Measurements from ENCODE around the gene HEYL. TPM values are rescaled to one million over a fixed set of nuclear protein-coding genes. Genes with fewer than 3 reads are reported as not detected.
A peak's percentile ranks its signal among the peaks of the same experiment; 100 is the strongest.

The HEYL gene
- total RNA-seq, 4 donors from 2014 or later: 11.4 to 19.2 (median 14.3) TPM

GRCh38 chr1:39684313-39684664 is 44.8 kb upstream of the HEYL start:
- H3K27me3 ChIP-seq: peaks cover 0 to 70% of the 10 kb centered on the region in 2 donors
- H3K9me3 ChIP-seq: no peaks in the 10 kb centered on the region
- TF ChIP-seq POLR2A (IDR thresholded peaks at IDR 0.05): no peak
- 63 to 100% methylated on average over 2 to 13 of the region's 13 CpGs for WGBS, 2 donors
- no peak for DNase-seq (ENCODE audit: low spot score in 2 of 2)
- H3K27ac ChIP-seq: no peak overlapping the region
- peaks cover 0 to 8% (median 2%) of the 10 kb centered on the region in 4 donors for H3K4me1 ChIP-seq
- H3K36me3 ChIP-seq: no peaks in the 10 kb centered on the region
- no peak overlapping the region for H3K4me3 ChIP-seq

DNA sequence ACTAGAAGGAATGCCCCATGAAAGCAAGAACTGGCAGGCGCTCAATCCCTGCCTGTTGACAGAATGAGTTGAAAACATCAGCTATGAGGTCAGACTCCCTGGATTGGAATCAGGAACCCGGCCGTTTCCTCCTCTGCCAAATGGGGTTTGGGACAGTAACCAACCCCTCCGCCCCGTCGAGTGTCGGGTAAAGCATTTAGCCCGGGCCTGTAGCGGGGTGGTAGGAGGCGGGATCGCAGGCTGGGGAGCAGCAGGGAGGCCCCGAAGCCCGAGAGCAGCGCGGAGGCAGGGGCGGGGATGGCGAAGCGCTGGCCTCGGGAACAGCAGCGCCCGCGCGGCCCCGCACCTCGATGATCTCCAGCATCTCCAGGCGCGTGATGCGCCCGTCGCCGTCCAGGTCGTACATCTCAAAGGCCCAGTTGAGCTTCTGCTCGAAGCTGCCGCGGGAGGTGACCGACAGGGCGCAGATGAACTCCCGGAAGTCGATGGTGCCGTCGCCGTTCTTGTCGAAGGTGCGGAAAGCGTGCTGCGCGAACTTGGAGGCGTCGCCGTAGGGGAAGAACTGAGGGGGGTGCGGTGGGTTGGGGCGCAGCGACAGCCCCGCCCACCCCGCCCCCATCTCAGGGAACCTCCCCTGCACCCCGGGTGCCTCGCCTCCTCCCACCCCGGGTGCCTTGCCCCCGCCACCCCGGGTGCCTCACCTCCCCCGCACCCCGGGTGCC is 44.3 kb upstream of the HEYL start:
- H3K4me1 ChIP-seq: peaks cover 0 to 8% (median 2%) of the 10 kb centered on the region in 4 donors
- TF ChIP-seq POLR2A (IDR thresholded peaks at IDR 0.05): no peak
- no peak for TF ChIP-seq EP300 (IDR thresholded peaks at IDR 0.05)
- TF ChIP-seq, protein P1, sequence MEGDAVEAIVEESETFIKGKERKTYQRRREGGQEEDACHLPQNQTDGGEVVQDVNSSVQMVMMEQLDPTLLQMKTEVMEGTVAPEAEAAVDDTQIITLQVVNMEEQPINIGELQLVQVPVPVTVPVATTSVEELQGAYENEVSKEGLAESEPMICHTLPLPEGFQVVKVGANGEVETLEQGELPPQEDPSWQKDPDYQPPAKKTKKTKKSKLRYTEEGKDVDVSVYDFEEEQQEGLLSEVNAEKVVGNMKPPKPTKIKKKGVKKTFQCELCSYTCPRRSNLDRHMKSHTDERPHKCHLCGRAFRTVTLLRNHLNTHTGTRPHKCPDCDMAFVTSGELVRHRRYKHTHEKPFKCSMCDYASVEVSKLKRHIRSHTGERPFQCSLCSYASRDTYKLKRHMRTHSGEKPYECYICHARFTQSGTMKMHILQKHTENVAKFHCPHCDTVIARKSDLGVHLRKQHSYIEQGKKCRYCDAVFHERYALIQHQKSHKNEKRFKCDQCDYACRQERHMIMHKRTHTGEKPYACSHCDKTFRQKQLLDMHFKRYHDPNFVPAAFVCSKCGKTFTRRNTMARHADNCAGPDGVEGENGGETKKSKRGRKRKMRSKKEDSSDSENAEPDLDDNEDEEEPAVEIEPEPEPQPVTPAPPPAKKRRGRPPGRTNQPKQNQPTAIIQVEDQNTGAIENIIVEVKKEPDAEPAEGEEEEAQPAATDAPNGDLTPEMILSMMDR (IDR thresholded peaks at IDR 0.05): no peak
- no peak overlapping the region for H3K27ac ChIP-seq
- peaks cover 0 to 66% of the 10 kb centered on the region in 2 donors for H3K27me3 ChIP-seq
- DNase-seq (ENCODE audit: low spot score in 2 of 2): peak in 1 of 2 donors; percentile 12
- no peaks in the 10 kb centered on the region for H3K9me3 ChIP-seq
- H3K36me3 ChIP-seq: no peaks in the 10 kb centered on the region
- H3K4me3 ChIP-seq: no peak overlapping the region
- WGBS, 2 donors: 22 to 29% methylated on average over 31 to 60 of the region's 62 CpGs

DNA sequence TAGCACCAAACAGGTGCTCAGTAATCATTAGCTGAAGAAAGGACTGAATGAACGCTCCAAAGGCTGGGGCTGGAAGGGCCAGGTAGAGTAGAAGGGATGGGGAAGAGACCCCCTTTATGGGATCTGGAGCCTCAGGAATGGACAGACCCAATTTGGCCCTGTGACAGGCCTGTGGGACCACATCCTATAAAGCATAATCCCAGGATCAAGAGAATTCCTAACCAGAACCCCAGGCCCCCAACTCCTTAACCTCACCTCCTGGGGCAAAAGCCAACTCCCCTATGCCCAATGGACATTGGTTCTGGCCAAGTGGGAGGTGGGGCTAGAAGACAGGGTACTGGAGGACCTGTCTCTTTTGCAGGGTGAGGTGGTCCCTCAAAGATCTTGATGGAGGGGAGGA is 42.6 kb upstream of the HEYL start:
- Histone ChIP-seq H3K4me3 (no peak overlapping the region), H3K36me3 (no peaks in the 10 kb centered on the region), H3K9me3 (no peaks in the 10 kb centered on the region), H3K27me3 (peaks cover 0 to 49% of the 10 kb centered on the region in 2 donors), H3K4me1 (peaks cover 0 to 8% (median 2%) of the 10 kb centered on the region in 4 donors), H3K27ac (no peak overlapping the region)
- TF ChIP-seq, protein P1 (IDR thresholded peaks at IDR 0.05): no peak
- TF ChIP-seq EP300 (IDR thresholded peaks at IDR 0.05): no peak
- no peak for TF ChIP-seq POLR2A (IDR thresholded peaks at IDR 0.05)
- DNase-seq (ENCODE audit: low spot score in 2 of 2): no peak
- 67 to 73% methylated on average over 1 of the region's 1 CpG for WGBS, 2 donors

DNA sequence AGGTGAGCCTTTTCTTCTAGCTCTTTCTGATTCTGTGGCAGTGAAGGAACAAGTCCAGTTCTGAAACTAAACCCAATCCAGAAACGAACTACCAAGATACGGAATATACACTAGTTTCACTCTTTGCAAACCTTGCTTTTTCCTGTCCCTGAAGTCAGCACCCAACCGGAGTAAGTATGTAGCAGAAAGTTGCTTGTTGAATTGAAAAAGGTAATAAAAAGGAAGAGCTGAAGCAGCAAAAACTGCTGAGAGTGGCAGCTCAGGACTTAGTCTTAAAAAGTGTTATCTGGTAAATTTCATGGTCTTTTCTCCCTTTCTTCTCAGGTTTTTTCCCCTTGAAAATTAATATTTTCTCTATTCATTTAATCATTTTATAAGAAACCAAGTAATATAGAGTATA is 41.9 kb upstream of the HEYL start:
- Histone ChIP-seq H3K36me3 (no peaks in the 10 kb centered on the region), H3K27me3 (peaks cover 0 to 43% of the 10 kb centered on the region in 2 donors), H3K4me1 (peaks cover 0 to 8% (median 2%) of the 10 kb centered on the region in 4 donors), H3K27ac (no peak overlapping the region), H3K9me3 (no peaks in the 10 kb centered on the region), H3K4me3 (no peak overlapping the region)
- WGBS, 2 donors: 69 to 79% methylated on average over 3 of the region's 3 CpGs
- no peak for DNase-seq (ENCODE audit: low spot score in 2 of 2)
- no peak for TF ChIP-seq POLR2A (IDR thresholded peaks at IDR 0.05)

DNA sequence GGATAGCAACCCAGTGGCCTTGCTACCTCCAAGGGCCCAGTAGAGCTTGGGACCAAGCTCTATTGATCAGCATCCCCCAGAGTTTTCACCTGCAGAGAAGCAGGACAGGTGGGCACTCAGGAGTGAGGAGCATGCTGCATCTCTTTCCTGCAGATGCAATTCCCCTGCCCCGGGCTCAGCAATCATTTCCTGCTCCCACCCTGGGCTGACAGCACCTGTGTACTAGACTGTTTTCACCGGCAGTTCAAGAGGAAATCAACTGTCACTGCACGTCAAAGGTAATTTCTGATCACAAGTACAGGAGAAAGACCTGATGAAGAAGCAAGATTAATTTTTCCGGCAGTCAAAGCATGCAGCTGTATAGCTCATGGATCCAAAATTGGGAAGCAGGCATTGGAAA is 41.3 kb upstream of the HEYL start:
- no peak overlapping the region for H3K27ac ChIP-seq
- H3K4me1 ChIP-seq: peaks cover 0 to 8% (median 2%) of the 10 kb centered on the region in 4 donors
- no peaks in the 10 kb centered on the region for H3K36me3 ChIP-seq
- H3K4me3 ChIP-seq: no peak overlapping the region
- no peaks in the 10 kb centered on the region for H3K9me3 ChIP-seq
- 66 to 75% methylated on average over 4 of the region's 4 CpGs for WGBS, 2 donors
- TF ChIP-seq EP300 (IDR thresholded peaks at IDR 0.05): no peak
- TF ChIP-seq POLR2A (IDR thresholded peaks at IDR 0.05): no peak
- TF ChIP-seq, protein P1 (IDR thresholded peaks at IDR 0.05): no peak
- peaks cover 0 to 40% of the 10 kb centered on the region in 2 donors for H3K27me3 ChIP-seq
- DNase-seq (ENCODE audit: low spot score in 2 of 2): no peak

- DNase-seq (ENCODE audit: low spot score in 2 of 2): no peak
- Histone ChIP-seq H3K27me3 (peaks cover 0 to 32% of the 10 kb centered on the region in 2 donors), H3K4me1 (peaks cover 0 to 8% (median 2%) of the 10 kb centered on the region in 4 donors), H3K27ac (no peak overlapping the region), H3K36me3 (no peaks in the 10 kb centered on the region), H3K4me3 (no peak overlapping the region), H3K9me3 (no peaks in the 10 kb centered on the region)
- WGBS, 2 donors: 43 to 49% methylated on average over 2 of the region's 2 CpGs
- TF ChIP-seq EP300 (IDR thresholded peaks at IDR 0.05) (no peak), POLR2A (IDR thresholded peaks at IDR 0.05) (no peak)
- TF ChIP-seq, protein P1 (IDR thresholded peaks at IDR 0.05): no peak
Measured at GRCh38 chr1:39679821-39680220, 40.4 kb upstream of the HEYL start.

Data from tibial nerve (tissue), 4 donors.